Stimulated activated CD4-positive, alpha-beta T cell treated with anti-CD3 and anti-CD28 coated beads, Interleukin-4, amount 100 ng/mL, for 24 hours (primary cell): ENCODE measurements around the gene OR52D1.

Experiments used
- DNase-seq: peaks from one replicate; pipeline ENCODE4 v3.0.0-alpha.2; 2020

Gene OR52D1

DNA sequence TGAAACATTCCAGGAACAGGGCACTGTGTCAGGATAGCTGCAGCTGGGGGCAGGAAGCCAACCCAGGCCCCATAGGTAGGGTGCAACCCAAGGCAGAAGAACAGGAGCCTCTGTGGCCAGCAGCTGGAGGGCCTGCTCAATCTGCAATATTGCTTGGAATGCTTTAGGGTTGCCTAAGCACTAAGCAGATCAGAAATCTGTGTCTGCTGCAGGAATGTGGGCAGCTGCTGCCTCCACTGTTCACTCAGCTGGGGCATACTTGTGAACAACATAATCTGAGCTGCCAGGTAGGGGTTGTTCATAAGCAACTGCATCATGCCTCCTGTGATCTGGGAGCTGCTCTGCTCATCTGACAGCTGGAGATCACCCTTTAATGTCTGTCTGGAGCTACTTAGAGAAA, 26.4 kb downstream of the OR52D1 start:
- DNase-seq, result no peak

GRCh38 chr11:5516599-5516998, 28.1 kb downstream of the OR52D1 start, which contains the start of gene UBQLNL:
TSS of gene UBQLNL (minus strand) at chr11:5516699. CDS start at chr11:5516441, 258 bp downstream.
- DNase-seq, result no peak

GRCh38 chr11:5521540-5521939, 33.1 kb downstream of the OR52D1 start:
- DNase-seq, result no peak

DNA sequence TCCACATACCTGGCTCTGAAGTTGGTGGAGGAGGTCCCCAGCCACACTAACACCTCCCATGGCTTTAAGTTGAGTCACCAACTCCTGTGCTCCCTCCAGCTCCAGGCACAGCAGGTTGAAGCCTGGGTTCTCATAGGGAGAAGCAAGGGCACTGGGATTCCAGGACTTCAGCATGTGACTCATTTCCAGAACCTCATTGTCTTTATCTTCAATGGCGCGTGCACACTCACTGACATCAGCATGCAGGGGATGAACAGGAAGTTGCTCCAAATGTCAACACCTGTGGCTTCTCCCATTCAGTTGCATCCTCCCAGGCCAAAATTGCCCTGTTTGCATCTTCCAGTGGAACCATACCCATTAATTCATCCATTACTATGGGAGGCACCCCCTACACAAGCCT, 33.8 kb downstream of the OR52D1 start:
- DNase-seq, result no peak

DNA sequence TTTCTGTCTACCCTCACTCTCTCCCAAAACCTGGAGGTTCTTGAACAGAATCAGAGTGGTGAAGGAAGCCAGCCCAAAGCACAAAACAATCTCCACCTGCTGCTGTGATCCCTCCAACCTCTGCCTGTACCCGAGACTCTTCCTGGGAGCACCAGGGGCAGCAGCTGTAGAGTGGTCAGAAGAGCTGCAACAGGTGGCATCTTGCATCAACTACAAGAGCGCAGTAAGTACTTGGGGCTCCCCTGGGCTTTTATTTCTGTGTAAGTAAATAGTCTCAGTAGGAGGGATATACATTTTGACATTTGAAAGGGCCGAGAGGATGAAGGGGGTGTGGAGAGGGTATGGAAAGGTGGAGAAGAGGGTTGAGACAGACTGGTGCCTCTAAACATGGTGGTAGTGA, 36.3 kb downstream of the OR52D1 start:
- DNase-seq, result no peak

GRCh38 chr11:5527716-5528115, 39.2 kb downstream of the OR52D1 start:
- no peak for DNase-seq

DNA sequence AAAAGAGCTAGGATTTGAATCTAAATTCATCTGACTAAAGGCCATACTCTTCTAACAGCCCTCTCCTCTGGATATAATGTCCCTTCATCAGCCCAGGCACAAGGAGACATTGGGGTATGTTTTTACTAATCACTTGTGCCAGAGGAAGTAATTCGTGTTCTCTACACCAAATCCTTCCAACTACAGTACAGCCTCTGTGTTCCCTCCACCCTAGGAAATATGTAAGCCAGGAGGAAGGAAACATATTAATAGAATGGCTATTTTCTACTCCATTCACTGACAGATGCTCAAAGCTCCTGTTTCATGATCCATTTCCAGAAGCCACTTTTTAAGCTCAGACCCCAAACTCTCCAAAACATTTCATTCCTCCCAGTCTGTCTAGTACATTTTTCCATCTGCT, 40.0 kb downstream of the OR52D1 start:
- DNase-seq, result no peak

DNA sequence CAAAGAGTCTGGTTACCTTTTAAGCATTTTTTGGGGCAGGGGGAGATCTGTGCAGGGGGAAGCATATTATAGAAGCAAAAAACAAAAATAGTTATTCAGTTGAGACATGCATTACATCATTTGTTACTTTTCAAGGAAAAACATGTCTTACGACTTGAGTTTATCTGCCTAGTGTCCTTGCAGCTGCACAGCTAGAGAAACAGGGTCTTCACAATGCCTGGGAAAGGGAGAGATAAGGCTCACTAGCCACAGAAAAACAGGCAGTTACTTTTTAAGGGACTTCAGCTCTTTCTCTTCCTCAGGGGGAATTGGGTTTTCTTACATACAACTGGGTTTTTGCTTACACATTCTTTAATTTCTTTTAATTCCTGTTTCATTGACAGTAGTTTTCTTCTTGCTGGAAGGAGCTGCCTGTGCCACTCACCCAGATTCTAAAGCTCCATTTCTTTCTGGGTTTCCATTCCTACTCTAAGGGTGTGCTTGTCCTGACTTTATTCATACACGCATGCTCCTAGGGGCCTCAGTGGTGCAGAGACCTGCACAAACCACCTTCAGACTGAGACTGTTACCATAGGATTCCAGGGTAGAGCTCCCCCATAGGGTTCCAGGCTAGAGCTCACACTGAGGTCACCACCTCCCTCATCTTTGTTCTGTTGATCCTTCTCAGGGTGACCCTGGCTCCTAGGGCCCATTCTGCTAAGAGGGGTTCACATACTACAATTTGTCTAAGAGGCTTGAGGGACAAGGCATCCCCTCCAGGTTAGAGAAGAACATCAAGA, 42.8 kb downstream of the OR52D1 start:
- DNase-seq, result no peak

GRCh38 chr11:5534046-5534445, 45.6 kb downstream of the OR52D1 start:
- DNase-seq, result no peak

DNA sequence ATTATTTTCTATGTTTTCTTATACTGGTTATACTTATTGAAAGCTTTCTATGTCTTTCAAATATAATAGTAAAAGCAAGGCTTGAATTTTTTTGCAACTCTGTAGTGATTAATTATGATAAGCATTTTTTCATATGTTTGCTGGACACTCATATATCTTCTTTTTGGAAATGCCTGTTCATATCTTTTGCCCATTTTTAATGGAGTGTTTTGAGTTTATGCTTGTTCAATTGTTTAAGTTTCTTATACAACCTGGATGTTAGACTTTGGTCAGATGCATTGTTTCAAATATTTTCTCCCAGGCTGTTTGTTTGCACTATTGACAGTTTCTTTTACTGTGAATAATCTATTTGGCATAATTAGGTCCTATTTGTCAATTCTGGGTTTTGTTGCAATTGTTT, 48.0 kb downstream of the OR52D1 start:
- DNase-seq, result no peak
